Measurements from ENCODE around the gene PLPP3.

PLPP3 gene

DNA sequence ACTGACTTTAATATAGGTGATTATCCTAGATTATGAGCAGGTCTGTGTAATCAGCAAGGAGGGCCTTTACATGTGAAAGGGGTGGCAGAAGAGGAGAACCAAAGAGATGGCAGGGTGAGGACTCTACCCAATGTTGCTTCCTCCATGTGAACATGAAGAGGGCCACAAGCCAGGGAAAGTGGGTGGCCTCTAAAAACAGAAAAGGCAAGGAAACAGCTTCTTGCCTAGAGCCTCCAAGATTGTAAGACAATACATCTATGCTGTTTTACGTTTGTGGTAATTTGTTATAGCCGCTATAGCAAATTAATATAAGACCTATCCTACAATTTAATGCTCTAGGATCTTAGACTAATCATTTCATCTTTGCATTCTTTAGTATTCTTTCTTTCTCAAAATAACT, 85.5 kb downstream of the PLPP3 start:
- no peak for DNase-seq

DNA sequence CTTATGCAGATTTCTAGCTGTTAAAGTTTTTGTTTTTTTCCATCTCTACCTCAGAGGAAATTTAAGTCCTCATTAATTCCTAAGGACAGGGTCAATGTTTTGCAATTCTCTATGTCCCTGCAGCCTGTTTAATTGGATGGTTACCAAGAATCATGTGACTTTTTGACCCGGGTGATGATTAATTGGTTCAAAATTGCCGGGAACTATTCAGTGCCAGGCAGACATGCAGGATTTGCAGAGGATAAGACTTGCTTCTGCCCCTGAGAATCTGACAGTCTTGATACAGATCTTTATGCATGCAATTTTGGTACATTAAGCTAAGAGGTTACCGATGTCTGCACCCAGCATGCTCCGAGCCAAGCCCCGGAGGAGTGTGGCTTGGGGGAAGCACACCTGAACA, 87.9 kb downstream of the PLPP3 start:
- DNase-seq, result no peak

DNA sequence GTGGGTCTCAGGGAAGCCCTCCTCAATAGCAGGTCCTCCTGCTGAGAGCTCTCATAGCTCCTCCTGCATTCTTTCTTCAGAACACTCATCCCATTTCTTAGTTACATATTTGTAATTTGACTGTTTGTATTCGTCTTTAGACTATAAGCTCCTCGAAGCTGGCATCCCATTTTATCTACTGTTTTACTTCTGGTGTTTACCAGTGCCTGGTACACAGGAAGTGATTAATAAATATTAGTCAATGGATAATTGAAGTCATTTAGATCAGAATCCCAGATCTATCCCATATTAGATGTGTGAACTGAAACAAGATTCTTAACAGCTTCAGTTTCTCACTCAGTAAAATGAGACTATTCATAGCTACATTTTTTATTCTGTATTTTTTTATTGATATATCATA, 88.7 kb downstream of the PLPP3 start:
- DNase-seq, result no peak

DNA sequence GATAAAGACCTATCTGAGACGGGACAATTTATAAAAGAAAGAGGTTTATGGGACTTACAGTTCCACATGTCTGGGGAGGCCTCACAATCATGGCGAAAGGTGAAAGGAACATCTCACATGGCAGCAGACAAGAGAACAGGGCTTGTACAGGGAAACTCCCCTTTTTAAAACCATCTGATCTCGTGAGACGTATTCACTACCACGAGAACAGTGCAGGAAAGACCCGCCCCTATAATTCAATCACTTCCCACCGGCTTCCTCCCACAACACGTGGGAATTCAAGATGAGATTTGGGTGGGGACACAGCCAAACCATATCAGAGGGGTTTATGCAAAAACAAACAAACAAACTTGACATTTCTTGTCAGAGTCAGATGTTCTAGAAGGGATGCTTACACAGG, 89.7 kb downstream of the PLPP3 start:
- no peak for DNase-seq

DNA sequence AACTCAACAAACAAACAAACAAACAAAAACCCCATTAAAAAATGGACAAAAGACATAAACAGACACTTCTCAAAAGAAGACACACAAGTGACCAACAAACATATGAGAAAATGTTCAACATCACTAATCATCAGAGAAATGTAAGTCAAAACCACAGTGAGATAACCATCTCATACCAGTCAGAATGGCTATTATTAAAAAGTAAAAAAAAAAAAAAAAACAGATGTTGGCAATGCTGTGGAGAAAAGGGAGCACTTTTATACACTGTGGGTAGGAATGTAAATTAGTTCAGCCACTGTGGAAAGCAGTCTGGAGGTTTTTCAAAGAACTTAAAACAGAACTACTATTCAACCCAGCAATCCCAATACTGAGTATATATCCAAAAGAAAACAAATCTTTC, 94.7 kb downstream of the PLPP3 start:
- no peak for DNase-seq

DNA sequence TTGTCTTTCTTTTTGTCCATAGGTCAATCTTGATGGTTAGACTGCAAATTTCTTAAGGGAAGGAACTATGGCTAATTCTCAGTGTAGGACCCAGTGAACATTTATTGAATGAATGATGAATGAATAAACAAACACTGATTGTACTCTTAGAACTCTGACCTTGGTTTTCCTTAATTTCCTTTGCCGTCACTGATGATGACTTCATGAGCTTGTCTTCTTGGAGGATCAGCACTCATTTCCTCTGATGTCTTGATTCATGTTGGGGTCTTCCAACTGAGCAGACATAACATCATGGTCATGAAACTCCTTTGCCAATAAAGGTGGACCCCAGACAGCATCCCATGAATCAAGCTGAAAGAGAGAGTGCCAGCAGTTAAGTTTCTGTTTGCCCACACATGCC, 96.3 kb downstream of the PLPP3 start:
- DNase-seq, result no peak

DNA sequence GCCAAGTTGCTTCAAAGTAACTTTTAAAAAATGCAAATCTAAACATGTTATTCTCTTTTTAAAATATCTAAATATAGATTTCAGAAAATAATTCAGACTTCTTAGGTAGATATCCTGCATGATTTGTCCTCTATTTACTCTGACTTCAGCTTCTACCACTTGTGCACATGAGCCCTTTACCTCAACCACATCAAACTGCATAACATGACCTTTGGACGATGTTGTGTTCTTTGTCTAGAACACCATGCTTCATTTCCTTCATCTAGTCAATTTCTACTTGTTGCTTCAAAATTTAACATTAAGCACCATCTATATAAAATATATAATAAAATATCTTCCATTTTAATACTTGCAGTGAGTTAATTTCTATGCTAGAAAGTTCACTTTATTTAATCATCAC, 96.9 kb downstream of the PLPP3 start:
- DNase-seq, result no peak

DNA sequence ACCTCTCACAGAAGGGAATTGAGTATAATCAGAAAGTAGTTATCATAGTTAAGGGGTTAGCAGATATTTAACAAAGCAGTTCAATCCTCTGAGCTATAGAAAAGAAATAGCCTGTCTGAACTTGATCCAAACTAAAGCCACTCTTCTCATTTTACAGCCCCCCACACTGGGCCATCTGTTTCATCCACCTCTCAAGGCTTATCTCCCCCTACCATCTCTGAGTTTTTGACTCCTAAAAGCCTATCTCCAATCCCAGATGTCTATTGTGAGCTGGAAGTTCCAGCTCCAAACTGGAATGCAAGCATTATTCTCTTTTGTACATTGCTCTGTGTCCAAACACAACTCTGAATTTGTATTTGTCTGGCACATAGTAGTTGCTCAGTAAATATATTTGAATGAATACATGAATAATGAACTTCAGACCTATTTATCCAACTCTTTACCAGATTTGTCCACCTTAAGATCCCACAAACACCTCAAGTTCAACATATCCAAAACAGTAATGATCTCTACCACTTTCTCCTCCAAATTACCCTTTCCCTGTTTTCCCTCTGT, 98.1 kb downstream of the PLPP3 start:
- no peak for DNase-seq

DNA sequence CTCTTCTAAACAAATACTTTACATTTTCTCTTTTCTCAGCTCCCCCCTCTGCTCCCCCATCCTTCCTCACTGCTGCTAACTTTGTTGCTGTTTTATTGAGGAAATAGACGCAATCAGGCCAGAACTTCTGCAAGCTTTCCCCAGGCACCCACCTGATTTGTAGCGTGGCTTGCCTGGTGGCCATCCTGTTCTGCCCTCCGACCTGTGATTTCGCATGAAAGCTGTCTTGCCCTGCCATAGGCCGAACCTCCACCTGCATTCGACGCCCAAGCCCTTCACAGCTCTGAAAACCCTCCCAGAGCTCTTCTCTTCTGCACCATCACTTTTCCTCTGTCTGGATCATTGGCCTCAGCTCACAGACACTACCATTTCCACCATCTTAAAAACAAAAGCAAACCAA, 100.6 kb downstream of the PLPP3 start:
- no peak for DNase-seq

DNA sequence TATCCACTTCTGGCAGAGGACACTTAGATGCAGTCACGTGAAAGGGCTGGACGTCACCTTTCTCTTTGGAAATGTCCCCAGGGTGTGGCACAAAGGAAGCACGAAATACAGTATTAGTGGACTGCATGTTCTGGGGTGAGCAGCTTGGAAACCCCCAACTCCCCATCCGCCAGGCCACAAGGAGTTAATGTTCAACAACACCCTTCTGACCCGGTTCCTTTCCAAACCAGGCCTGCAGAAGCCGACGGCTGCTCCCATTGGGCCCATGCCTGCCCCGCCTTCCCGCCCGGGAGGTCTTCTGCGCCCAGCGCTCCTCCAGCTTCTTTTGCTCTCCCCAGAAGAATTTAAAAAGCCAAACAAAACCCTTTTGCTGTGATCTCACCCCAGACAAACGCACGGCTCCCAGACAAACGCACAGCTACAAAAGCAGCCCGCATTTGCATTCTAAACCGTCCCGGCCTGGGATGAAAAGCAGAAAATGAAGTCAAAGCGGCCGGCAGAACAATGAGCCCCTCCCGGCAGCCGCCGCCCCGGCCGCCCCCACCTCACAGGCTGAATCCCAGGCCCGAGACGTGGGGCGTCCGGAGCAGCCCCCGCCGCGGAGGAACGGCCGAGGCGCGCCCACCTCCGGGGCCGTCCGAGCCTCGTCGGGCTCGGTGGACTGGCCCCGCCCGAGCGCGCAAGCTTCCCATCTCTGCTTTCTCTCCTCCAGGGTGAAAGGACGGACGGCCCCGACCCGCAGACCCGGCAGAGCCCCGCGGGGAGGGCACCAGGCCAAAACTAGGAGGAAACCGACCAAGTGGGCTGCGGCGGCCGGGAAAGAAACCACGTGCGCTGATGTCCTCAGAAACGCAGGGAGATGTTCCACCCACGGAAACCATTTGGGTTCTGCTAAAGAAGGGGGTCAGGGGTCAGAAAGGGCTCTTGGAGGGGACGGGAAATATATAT, 101.9 kb downstream of the PLPP3 start:
- no peak for DNase-seq

DNA sequence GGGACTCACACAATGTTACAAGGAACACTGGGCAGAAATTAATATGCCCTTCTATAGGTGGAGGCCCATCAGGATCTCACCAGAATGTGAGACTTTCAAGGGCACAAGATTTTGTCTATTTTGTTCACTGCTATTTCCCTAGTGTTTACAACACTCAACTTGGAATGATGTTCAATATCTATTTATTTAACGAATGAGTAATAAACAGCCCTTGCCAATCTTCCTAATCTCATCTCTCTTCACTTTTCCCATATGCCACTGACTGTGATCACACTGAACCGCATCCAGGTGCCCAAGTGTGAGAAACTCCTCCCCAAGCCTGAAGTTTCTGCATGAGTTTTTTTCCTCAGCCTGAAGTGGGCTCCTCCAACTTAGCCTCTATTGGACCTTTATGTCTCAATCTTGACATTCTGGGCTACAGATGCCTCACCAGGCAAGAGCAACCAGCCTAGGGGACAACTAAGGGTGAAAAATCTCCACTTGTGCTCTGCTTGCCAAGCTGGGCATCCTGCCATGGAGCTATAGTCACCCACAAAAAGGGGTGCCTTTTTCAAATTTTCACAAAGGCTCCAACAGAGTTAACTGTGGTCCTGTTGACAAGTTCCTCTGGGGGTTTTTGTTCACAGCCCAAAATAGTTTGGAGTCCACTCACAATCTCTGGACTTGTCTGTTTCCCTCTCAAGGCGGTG, 105.6 kb downstream of the PLPP3 start:
- DNase-seq, result no peak

DNA sequence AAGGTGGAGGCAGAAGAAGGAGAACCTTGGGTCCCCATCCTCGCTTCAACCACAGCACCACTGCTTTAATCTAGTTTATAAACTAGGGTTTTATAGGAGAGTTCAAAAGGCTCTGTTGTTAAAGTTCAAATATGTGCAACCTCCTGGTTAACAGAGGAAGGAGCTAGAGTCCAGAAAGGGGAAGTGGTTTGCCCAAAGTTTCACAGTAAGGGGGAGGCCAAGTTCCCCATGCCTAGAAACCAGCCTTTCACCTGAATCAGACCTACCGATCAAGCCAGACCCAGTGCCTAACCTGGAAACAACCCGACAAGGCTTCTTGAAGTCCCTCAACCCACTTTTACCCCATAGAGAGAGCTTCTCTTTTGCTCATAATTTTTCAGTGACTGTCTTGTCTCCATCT, 106.5 kb downstream of the PLPP3 start:
- DNase-seq, result no peak

DNA sequence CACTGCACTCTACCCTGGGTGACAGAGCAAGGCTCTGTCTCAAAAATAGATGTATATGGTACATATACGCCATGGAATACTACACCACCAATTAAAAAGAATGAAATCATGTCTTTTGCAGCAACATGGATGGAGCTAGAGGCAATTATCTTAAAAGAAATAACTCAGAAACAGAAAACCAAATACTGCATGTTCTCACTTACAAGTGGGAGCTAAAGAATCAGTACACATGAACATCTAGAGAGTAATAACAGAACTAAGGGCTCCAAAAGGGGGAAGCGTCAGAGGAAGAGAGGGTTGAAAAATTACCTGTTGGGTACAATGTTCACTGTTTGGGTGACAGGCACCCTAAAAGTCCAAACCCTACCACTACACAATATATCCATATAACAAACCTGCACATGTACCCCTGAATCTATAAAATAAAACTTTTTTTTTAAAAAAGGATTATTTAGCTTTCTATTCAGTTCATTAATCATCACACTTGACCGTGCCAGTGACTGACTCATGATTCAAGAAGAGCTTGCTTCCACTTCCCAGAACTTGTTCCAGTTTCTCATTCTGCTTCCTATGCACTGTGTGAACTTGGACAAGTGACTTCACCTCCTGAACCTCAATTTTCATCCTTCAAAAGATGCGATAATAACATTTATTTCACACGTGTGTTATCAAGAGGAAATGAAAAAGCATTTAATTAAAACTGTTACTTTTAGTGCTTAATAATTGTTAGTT, 109.6 kb downstream of the PLPP3 start:
- DNase-seq, result no peak

DNA sequence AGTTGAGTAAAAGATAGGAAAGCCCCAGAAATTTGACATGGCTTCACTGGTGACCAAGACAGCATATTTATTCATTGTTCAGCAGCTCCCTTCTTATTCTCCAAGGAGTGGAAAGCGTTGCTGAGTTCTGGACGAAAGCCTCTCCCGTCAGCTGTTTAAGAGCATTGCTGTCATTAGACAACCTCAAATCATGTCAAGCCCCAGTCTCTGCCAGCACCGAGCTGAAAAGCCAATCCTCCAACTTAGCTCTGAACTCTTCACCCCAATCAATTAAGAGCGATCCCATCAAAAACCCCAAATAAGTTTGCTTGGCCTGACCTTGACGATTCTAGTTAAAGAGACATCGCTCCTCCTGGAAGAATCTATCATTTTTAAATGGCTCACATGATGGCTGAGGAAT, 110.8 kb downstream of the PLPP3 start:
- no peak for DNase-seq

DNA sequence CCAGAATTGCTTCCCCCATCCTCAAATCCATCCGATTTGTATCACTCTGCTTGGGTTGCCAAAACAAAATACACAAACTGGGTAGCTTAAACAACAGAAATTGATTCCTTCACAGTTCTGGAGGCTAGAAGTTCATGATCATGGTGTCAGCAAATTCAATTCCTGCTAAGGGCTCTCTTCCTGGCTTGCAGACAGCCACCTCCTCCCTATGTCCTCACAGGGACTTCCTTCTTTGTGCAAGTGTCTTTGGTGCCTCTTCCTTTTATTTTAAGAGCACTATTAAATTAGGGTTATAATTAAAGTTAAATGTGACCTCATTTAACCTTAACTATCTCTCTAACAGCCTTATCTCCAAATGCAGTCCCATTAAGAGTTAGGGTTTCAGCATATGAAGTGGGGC, 112.8 kb downstream of the PLPP3 start:
- DNase-seq, result no peak

DNA sequence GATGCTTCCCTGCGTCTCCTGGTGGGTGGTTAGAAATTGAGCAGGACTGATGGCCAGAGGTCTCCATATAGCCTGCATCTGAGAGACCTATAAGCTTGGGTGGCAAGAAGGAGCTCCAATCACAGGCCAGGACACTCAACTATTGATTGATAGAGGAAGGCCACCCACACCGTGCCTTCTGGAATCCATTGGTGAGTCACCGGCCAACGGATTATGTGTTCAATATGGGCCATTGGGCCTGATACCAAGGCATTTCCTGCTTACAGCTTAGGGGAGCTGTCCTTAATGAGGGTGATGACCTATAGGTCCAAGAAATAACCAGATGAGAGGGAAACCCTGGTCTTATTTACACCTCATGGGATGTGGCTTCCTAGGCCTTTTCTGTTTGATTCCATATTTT, 115.1 kb downstream of the PLPP3 start:
- DNase-seq, result no peak

DNA sequence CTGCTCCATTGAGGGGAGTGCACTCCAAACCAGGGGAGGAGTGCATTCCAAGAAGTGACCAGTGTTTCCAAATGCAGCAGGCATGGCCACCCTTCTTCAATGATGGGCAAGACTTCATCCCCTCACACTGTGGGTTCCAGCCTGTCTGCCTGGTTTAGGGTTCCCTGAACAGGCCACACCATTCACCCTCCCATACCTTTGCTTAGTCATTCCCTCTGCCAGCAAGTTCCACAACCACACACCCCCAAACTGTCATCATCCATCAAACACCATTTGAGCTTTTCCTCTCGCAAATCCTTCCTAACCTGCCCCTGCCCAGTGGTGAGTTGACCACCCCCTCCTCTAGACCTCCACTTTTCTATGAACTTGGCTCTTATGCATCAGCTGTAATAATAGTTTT, 116.0 kb downstream of the PLPP3 start:
- DNase-seq, result no peak

DNA sequence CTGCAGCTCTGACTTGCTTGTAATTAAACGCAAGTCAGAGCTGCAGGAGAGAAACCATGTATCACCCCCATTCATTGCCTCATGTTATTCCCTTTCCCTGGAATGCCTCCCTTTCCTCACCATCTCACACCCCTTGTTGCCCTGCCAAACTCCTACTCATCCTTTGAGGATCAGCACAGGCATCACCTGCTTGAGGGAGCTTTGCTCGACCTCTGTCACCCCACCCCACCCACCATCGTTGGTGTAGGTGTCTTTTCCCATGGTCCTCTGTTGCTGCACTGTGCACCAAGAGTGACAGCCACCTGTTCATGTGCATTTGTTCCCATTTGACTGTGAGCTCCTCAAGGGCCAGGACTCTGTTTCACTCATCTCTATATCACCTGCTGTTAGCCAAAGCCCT, 117.2 kb downstream of the PLPP3 start:
- no peak for DNase-seq

DNA sequence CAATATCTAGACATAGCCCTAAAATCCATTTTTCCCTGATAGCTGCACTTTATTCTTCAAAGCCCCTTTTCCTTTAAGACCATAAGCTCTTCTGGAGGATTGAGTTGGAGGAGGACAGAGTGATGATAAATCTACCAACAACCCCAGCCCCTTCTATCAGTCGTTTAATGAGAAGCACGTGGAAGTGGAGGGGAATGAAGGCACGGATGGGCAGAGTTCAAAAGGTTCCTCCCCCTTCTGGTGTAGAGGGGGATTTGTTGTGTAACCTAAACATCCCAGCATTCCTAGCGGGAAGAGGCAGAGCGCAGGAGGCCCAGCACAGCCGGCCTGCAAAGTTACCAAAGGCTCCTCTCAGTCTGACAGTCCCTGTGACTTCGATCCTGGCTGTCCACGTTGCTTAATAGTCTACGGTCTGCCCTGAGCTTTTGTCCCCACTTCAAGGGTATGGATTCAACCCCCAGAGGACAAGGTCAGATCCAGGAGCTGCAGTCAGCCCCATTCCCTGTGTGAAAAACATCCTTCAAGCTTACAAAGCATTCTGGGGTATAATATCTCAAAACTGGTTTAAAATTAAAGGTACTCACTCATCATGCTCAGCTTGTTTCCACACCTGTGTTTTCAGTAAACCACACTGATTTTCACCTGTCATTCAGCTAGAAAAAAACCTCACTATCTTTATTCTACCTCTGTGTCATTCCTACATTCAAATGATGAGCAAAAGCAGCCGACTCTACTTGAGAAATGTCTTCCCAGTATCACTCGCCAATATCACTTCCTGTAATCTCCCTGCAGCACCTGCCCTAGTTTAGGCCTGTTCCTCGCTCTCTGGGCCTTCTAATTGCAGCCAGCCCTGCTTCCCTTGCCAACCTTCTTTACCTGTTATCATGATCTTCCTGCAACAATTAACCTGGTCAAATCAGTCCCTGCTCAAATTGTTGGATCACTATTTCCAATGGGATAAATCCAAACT, 117.9 kb downstream of the PLPP3 start:
- no peak for DNase-seq

DNA sequence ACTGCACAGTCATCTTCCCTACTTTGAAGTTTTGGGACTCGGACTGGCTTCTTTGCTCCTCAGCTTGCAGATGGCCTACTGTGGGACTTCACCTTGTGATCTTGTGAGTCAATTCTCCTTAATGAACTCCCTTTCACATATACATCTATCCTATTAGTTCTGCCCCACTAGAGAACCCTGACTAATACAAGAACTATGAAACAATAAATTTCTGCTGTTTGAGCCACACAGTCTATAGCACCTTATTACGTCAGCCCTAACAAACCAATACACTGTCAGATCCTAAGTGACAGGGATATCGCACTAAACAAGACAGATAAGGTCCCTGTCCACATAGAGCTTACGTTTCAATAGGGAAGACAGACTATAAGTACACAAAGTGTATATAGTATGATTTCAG, 120.1 kb downstream of the PLPP3 start:
- DNase-seq, result no peak

DNA sequence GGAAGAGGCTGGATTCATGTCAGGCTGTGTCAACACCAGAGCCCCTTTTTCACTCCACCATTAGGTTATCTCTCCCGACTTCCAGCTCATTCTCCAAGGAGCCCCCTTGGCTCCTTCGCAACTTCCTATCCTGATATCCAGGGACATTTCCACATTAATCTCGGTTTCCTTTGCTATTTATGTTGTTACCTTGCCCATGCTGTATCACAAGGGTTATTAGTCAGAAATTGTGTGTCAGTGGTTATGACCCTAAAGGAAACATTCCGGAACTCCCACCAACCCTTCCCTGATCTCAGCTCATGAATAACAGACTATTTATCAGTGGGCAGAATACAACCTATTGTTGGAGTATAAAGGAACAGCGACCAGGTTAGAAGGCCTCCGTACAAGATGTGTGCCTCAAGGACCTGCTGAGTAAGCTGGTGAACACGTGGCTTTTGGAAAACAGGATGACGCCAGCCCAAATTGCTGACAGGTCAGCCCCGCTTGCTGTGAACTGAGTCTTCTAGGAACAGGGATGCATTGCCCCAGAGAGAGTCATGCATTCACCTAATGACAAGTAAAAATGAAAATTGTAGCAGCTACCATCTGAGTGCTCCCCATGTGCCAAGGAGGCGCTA, 121.5 kb downstream of the PLPP3 start:
- DNase-seq, result no peak
